ENCODE results near the gene FZR1. TPM values are rescaled to one million over a fixed set of nuclear protein-coding genes. Genes with fewer than 3 reads are reported as not detected.

The FZR1 gene
- total and polyA plus RNA-seq, 9 donors: 3.9 to 54.9 (median 44.6) TPM

- peak in 4 of 5 donors; percentile 62 to 76 (median 70) for DNase-seq
- no peak overlapping the region for H3K27ac ChIP-seq
- intact Hi-C loops (cut with DNase I): loop anchor here in 2 of 4 donors (2.0 kb wide), 1 partner anchor 145 kb away; no protein-coding TSS in a partner anchor
Measured at GRCh38 chr19:3471954-3472655, 34.0 kb upstream of the FZR1 start.

DNA sequence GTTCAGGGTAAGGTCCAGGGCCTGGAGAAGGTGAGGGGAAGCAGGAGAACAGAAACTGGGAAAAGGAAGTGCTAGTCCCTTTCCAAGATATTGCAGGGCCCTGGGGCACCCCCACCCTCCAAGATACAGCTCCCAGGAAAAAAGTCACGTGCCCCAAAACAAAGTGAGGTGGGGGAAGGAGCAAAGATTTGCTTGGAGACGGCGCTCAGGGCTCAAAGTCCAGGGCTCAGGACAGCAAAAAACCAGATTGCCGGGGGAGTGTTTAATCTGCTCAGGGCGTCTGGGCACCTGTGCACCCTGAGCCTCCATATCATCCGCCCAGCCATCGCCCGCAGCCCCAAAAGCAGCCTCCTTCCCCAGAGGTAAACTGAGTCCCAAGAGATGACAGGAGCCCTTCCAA lies 32.1 kb upstream of the FZR1 start:
- intact Hi-C loops (cut with DNase I): loop anchor here in 1 of 4 donors (2.0 kb wide), 1 partner anchor 149 kb away; no protein-coding TSS in a partner anchor
- WGBS, 3 donors: 62 to 71% (median 63%) methylated on average over 8 of the region's 8 CpGs

More at GRCh38 chr19:3471954-3472655, 34.0 kb upstream of the FZR1 start:
- no peak overlapping the region for H3K4me3 ChIP-seq
- H3K36me3 ChIP-seq: no peaks in the 10 kb centered on the region
- H3K9me3 ChIP-seq: no peaks in the 10 kb centered on the region
- WGBS, 3 donors: 12 to 24% (median 13%) methylated on average over 19 to 24 of the region's 24 CpGs
- no peaks in the 10 kb centered on the region for H3K27me3 ChIP-seq
- peaks cover 5% of the 10 kb centered on the region for H3K4me1 ChIP-seq (ENCODE audit: insufficient read depth)
- TF ChIP-seq CTCF (IDR thresholded peaks at IDR 0.05) (peak; percentile 65 to 88 (median 81)), EP300 (IDR thresholded peaks at IDR 0.05) (no peak), POLR2A (IDR thresholded peaks at IDR 0.05) (no peak)

DNA sequence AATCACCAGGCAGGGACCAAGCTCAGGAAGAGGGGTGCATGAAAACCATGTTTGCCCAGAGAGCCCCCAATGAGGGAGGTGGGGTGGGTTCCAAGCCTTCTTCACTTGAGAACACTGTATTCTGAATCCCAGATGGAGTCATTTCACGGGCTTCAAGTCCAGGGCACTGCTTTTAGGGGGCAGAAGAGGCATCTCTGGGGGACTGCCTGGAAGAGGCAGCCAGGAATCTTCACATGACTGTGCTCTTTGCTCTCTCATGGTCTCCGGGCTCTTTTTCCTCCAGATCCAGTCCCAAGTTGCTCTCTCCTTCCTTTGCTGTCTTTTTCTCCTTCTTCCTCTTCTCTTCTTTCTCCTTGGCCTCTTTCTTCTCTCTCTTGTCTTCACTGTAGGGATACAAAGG lies 31.5 kb upstream of the FZR1 start:
- Histone ChIP-seq H3K27ac (no peak overlapping the region), H3K9me3 (no peaks in the 10 kb centered on the region), H3K4me3 (no peak overlapping the region), H3K27me3 (no peaks in the 10 kb centered on the region), H3K36me3 (no peaks in the 10 kb centered on the region), H3K4me1 (ENCODE audit: insufficient read depth) (no peaks in the 10 kb centered on the region)
- WGBS, 3 donors: 64 to 74% (median 65%) methylated on average over 2 of the region's 2 CpGs
- intact Hi-C loops (cut with DNase I): loop anchor here in 2 of 4 donors (2.0 to 5.0 kb wide), 2 partner anchors 150 to 162 kb away; no protein-coding TSS in a partner anchor
- no peak for DNase-seq
- TF ChIP-seq CTCF (IDR thresholded peaks at IDR 0.05) (no peak), POLR2A (IDR thresholded peaks at IDR 0.05) (no peak)

More for the DNA sequence above, 32.1 kb upstream of the FZR1 start:
- TF ChIP-seq EP300 (IDR thresholded peaks at IDR 0.05) (no peak), POLR2A (IDR thresholded peaks at IDR 0.05) (no peak), CTCF (IDR thresholded peaks at IDR 0.05) (no peak)
- no peak for DNase-seq
- Histone ChIP-seq H3K4me1 (ENCODE audit: insufficient read depth) (no peaks in the 10 kb centered on the region), H3K27ac (no peak overlapping the region), H3K36me3 (no peaks in the 10 kb centered on the region), H3K9me3 (no peaks in the 10 kb centered on the region), H3K4me3 (no peak overlapping the region), H3K27me3 (no peaks in the 10 kb centered on the region)

- intact Hi-C loops (cut with DNase I): loop anchor here in 2 of 4 donors (2.0 to 5.0 kb wide), 2 partner anchors 151 to 163 kb away; no protein-coding TSS in a partner anchor
- H3K4me3 ChIP-seq: no peak overlapping the region
- 76 to 87% (median 80%) methylated on average over 4 of the region's 4 CpGs for WGBS, 3 donors
- no peak for TF ChIP-seq POLR2A (IDR thresholded peaks at IDR 0.05)
- no peak for TF ChIP-seq CTCF (IDR thresholded peaks at IDR 0.05)
- no peak for TF ChIP-seq EP300 (IDR thresholded peaks at IDR 0.05)
- H3K27me3 ChIP-seq: no peaks in the 10 kb centered on the region
- no peaks in the 10 kb centered on the region for H3K36me3 ChIP-seq
- H3K4me1 ChIP-seq (ENCODE audit: insufficient read depth): no peaks in the 10 kb centered on the region
- H3K9me3 ChIP-seq: no peaks in the 10 kb centered on the region
- no peak overlapping the region for H3K27ac ChIP-seq
- no peak for DNase-seq
Measured at GRCh38 chr19:3475449-3475848, 30.7 kb upstream of the FZR1 start.

All from ovary (tissue), 9 donors.